Ovary (tissue), 9 donors: ENCODE measurements around the gene SCAF4. TPM values are rescaled to one million over a fixed set of nuclear protein-coding genes. Genes with fewer than 3 reads are reported as not detected.

ENCODE experiments used
- DNase-seq, 5 donors: peaks; one replicate each; pipeline ENCODE4 v3.0.0-alpha.2; 2019 to 2020
- H3K27ac ChIP-seq, 2 donors: fragments of 200-600 bp; one replicate each; pipeline versions ENCODE4 v1.5.1 to v1.8.0; 2019 to 2022
- H3K27me3 ChIP-seq: fragments of 200-600 bp; one replicate; pipeline ENCODE4 v1.8.0; 2022
- H3K36me3 ChIP-seq: fragments of 200-600 bp; sonication (generic); one replicate; pipeline ENCODE4 v1.5.1; 2019
- H3K4me1 ChIP-seq: one replicate; pipeline ENCODE4 v1.8.1; 2013; ENCODE audit warnings: mild to moderate bottlenecking, moderate library complexity; ENCODE audit not compliant: insufficient read depth
- H3K4me3 ChIP-seq: fragments of 200-600 bp; sonication (generic); one replicate; pipeline ENCODE4 v1.5.1; 2017
- H3K9me3 ChIP-seq, 2 donors: fragments of 200-600 bp in 1 of 2; sonication (generic) in 1 of 2; one replicate each; pipeline versions ENCODE4 v1.5.1 to v1.8.1; 2013 to 2019; ENCODE audit warnings: mild to moderate bottlenecking in 1 of 2, moderate library complexity in 1 of 2
- CTCF ChIP-seq, 3 donors: fragments of 450-650 bp in 2 of 3; fragments of 200-600 bp in 1 of 3; IDR thresholded peaks; one replicate each; pipeline versions ENCODE4 v1.5.1 to v1.8.0; 2016 to 2022; ENCODE audit warnings: antibody characterized with exemption in 3 of 3, mild to moderate bottlenecking in 1 of 3
- EP300 ChIP-seq: sonication (generic); formaldehyde crosslinking; IDR thresholded peaks from one replicate; pipeline ENCODE4 v1.6.1; 2017; ENCODE audit warnings: antibody characterized with exemption
- POLR2A ChIP-seq: fragments of 450-650 bp; IDR thresholded peaks from one replicate; pipeline ENCODE4 v1.6.1; 2017; ENCODE audit warnings: antibody characterized with exemption, mild to moderate bottlenecking, moderate library complexity
- WGBS, 3 donors: extraction: QIAGEN DNeasy Blood & Tissue Kit in 1 of 3; methylation state at CpG; one replicate each; pipeline versions ENCODE4 v1.1.5 to v1.1.7; 2013 to 2017; 5-methylcytosine and 5-hydroxymethylcytosine counted together
- intact Hi-C, 4 donors: fragments of 100-400 bp; cut with DNase I; formaldehyde crosslinking; loops; one replicate each; pipeline versions ENCODE4 v1.11.0 to v1.15.1; 2022 to 2023
- polyA plus RNA-seq, 2 donors: library from polyadenylated mRNA; stranded (reverse); fragments of 200-250 nt in 1 of 2; fragments of 350-450 nt in 1 of 2; fragmentation: Illumina TruSeq in 1 of 2; extraction: RNeasy Lipid Tissue Mini Kit (QIAGEN cat#74804) in 1 of 2; gene quantifications; one replicate each; pipeline ENCODE4 v1.2.3, GENCODE V29; 2013 to 2014
- total RNA-seq, 7 donors: library from RNA; depleted of rRNA in 2 of 7; stranded (reverse); fragments of >200 nt in 2 of 7; fragmentation: NEBNext Ultra II Directional in 3 of 7; extraction: Animal tissue kit (Norgen Biotek cat#: 25700) in 3 of 7; gene quantifications; one replicate each; pipeline versions ENCODE4 v1.1.0 to v1.2.4, GENCODE V29; 2016 to 2023
- donor health status: DM: no; HTN: no; CAD: no; lungs with moderate emphysema.
- donor health status: DM: no; HTN: no; CAD: no.
- donor health status: Bipolar disorder and iron deficiency.
- donor health status: DM: yes; HTN: yes; CAD: no.
- donor health status: DM: no; HTN: no; CAD: no.
- donor health status: DM: yes; HTN: yes; CAD: no.

Gene SCAF4
- total and polyA plus RNA-seq, 9 donors = 12.2 to 41.7 (median 28.4) TPM

GRCh38 chr21:31678478-31678877 lies 53.4 kb downstream of the SCAF4 start:
- no peaks in the 10 kb centered on the region for H3K4me1 ChIP-seq
- no peaks in the 10 kb centered on the region for H3K36me3 ChIP-seq
- DNase-seq = no peak
- no peaks in the 10 kb centered on the region for H3K9me3 ChIP-seq
- 92 to 95% (median 94%) methylated on average over 2 of the region's 2 CpGs for WGBS, 3 donors
- no peak overlapping the region for H3K4me3 ChIP-seq
- H3K27me3 ChIP-seq = no peaks in the 10 kb centered on the region
- TF ChIP-seq CTCF (IDR thresholded peaks at IDR 0.05) (no peak), POLR2A (no peak), EP300 (no peak)
- intact Hi-C loops = no loop called here
- H3K27ac ChIP-seq = no peak overlapping the region

- Histone ChIP-seq H3K27ac (no peak overlapping the region), H3K9me3 (no peaks in the 10 kb centered on the region), H3K36me3 (no peaks in the 10 kb centered on the region), H3K4me3 (no peak overlapping the region), H3K4me1 (no peaks in the 10 kb centered on the region), H3K27me3 (no peaks in the 10 kb centered on the region)
- TF ChIP-seq POLR2A (no peak), CTCF (IDR thresholded peaks at IDR 0.05) (no peak), EP300 (no peak)
- DNase-seq = no peak
- intact Hi-C loops = no loop called here
- WGBS, 3 donors = 98% methylated on average over 3 of the region's 3 CpGs
Observed at GRCh38 chr21:31677047-31677446, 54.9 kb downstream of the SCAF4 start.

GRCh38 chr21:31675960-31676359 lies 56.0 kb downstream of the SCAF4 start:
- TF ChIP-seq EP300 (no peak), POLR2A (no peak), CTCF (IDR thresholded peaks at IDR 0.05) (no peak)
- H3K27me3 ChIP-seq = no peaks in the 10 kb centered on the region
- no peaks in the 10 kb centered on the region for H3K9me3 ChIP-seq
- H3K4me1 ChIP-seq = peaks cover 2% of the 10 kb centered on the region
- intact Hi-C loops = no loop called here
- no peak overlapping the region for H3K4me3 ChIP-seq
- WGBS, 3 donors = 87 to 98% (median 88%) methylated on average over 2 of the region's 2 CpGs
- no peak for DNase-seq
- H3K27ac ChIP-seq = no peak overlapping the region
- H3K36me3 ChIP-seq = no peaks in the 10 kb centered on the region

GRCh38 chr21:31675318-31675717 lies 56.6 kb downstream of the SCAF4 start:
- no peak overlapping the region for H3K27ac ChIP-seq
- H3K36me3 ChIP-seq = no peaks in the 10 kb centered on the region
- no peak for DNase-seq
- no peaks in the 10 kb centered on the region for H3K27me3 ChIP-seq
- no peaks in the 10 kb centered on the region for H3K9me3 ChIP-seq
- TF ChIP-seq EP300 = no peak
- no peak for TF ChIP-seq CTCF (IDR thresholded peaks at IDR 0.05)
- TF ChIP-seq POLR2A = no peak
- no peak overlapping the region for H3K4me3 ChIP-seq
- intact Hi-C loops = no loop called here
- whole genome bisulfite sequencing, 3 donors = 81 to 86% (median 84%) methylated on average over 7 of the region's 7 CpGs
- peaks cover 2% of the 10 kb centered on the region for H3K4me1 ChIP-seq
